M059J (cell line): ENCODE measurements around the gene RNF186. TPM values are rescaled to one million over a fixed set of nuclear protein-coding genes. Genes with fewer than 3 reads are reported as not detected.
A peak's percentile ranks its signal among the peaks of the same experiment; 100 is the strongest.
"Not testable (repeated sequence)": the region's sequence is repeated elsewhere in the genome, so short reads cannot be mapped to it uniquely, and the experiment has no call there.

Source experiments
- DNase-seq: peaks from one replicate; pipeline ENCODE4 v3.0.0-alpha.2; 2012; ENCODE audit warnings: low read depth
- total RNA-seq: library from RNA; depleted of rRNA; stranded (reverse); fragments of >200 nt; shearing (Covaris generic); gene quantifications from 2 replicates; pipeline ENCODE4 v1.2.3, GENCODE V29; 2014; rRNA removed

RNF186 gene, protein sequence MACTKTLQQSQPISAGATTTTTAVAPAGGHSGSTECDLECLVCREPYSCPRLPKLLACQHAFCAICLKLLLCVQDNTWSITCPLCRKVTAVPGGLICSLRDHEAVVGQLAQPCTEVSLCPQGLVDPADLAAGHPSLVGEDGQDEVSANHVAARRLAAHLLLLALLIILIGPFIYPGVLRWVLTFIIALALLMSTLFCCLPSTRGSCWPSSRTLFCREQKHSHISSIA
- total RNA-seq: not detected in 2 replicates

DNA sequence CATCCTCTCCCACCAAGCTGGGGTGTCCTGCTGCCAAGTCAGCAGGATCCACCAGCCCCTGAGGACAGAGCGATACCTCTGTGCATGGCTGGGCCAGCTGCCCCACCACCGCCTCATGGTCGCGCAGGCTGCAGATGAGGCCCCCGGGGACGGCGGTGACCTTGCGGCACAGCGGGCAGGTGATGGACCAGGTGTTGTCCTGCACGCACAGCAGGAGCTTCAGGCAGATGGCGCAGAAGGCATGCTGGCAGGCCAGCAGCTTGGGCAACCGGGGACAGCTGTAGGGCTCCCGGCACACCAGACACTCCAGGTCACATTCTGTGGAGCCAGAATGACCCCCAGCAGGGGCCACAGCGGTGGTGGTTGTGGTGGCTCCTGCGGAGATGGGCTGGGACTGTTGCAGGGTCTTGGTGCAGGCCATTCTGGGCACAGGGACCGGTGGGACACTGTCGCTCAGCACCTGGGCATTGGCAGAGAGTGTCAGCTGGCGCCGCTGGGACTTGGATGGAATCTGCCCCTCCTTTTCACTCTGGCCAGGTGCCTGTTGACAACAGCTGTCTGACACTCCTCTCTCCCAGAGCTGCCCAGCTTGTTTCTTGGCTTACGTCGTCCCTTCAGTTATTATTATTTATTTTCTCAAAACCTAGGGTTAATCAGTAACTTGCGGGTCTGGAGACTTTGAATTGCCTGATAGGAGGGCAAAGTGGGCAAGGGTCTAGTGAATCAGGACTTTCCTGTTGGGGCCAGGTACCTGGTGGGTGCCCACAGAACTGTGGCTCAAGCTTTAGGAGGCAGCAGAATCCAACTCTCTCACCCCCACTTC is at the start of gene RNF186:
Gene RNF186 (minus strand): TSS at position 603 of the 823 bp plus-strand sequence. CDS start 182 bp downstream, at position 421.
- DNase-seq: no peak

DNA sequence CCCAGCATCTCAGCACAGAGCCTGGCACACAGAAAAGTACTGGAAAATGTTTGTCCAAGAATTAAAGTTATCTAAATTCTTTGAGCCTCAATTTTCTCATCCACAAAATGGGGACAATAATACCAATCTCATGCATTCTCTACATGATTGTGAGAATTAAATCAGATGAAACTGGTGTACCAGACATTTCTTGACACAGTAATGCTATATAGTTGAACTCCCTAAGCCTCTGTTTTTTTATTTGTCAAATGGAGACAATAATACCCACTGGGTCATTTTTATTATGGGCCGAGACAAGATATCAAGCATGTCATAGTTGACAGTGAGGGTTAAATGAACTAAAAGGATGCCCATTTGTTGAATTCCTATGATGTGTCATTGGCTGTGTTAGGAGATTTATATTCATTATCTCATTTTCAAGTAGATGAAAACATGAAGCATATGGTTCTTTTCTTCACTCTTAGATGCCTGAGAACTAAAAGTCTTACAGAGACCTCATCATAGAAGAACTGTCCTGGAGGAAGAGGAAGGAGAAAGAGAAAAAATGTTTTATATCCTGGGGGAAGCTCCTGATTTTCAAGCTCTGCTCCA is 49.6 kb upstream of the RNF186 start:
- no peak for DNase-seq

DNA sequence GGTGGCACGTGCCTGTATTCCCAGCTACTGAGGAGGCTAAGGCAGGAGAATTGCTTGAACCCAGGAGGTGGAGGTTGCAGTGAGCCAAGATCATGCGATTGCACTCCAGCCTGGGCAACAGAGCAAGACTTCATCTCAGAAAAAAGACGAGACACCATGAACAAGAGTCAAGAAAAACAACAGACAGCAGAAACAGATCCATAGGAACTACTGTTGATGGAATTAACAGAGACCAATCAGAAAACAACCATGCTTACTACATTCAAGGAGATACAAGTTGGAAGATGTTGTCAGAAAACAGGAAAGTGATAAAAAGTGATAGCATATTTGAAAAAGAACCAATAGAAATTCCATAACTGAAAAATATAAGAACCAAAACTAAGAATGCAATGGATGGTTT is 47.9 kb upstream of the RNF186 start:
- DNase-seq: no peak

DNA sequence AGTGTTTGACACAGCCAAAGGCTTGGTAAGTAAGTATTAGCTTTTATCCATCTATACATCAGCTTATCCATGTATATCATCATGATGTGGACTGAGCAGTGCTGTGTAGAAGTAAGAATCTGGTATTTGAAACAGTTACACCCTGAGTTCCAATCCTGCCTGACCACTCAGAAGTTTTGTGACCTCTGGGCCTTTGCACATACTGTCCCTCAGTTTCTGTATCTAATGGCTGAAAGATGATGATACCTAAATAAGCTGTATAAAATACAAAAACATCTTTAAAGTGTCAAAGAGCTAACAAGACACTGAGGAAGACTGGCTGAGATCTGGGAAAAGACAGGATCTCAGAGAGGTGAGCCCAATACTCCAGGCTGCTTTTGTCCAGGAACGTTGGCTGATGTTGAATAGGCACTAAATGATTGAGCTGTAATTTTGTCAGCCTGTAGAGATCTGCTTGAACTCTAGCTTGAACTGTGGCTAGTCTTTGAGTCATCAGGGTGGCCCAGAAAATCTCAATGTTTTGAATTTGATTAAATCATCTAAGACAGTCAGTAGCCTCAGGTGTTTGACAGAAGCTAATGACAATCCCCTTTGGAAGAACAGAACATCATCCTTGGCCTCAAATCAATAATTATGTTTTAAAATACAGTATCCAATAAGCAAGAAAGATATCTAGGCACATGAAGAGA is 46.9 kb upstream of the RNF186 start:
- DNase-seq: peak; percentile 68

DNA sequence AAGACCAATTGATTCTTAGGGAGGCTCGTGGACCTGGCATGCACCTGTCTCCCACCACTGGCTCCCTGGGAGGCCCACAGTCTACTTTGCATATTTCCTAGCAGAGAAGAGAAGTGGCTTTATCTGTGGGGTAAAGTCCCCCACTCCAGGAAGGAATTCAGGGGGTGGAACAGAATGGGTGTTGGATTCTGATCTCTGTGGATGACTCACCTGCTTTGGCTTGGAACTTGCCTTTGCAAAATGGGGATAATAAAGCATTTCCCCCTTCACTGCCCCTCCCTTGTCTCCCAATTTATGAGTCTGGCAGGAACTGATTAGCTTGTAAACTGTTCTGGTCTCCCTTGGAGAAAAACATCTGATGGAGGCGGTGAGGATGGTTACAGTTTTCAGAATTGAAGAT is 46.0 kb upstream of the RNF186 start:
- peak; percentile 85 for DNase-seq

DNA sequence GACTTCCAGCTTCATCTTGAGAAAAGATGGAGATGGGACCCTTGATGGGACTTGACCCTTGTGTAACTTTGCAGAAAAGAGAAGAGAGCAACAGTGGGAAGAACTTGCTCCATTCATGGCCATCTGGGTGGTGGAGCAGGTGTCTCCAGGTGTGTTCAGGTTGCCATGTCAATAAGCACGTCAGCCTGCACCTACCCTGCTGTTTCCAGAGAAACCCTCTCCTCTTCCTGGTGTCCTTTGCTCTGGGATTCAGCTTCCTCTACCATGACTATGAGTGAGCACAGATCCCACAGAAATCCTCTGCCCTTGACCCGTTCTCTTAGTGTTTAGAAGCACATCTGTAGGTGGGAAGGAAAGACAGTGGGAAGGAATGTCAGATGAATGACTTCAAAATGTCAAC is 45.3 kb upstream of the RNF186 start:
- DNase-seq: no peak

DNA sequence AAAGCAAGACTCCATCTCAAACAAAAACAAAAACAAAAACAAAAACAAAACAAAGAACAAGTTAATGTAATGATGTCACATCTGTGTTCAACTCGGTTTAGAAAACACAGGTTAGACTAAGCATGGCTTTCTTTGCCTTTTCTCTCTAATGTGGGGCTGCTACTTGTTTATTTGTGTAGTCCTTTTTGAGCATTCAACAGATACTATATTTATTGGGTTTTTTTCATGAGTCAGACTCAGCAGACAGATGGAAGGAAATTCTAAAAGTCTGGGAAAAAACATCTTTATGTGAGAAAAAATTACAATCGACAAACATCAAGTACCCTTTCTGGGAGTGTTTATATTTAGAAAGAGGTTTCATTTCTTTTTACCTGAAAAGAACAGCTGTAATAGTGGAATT is 44.8 kb upstream of the RNF186 start:
- peak; percentile 26 for DNase-seq

DNA sequence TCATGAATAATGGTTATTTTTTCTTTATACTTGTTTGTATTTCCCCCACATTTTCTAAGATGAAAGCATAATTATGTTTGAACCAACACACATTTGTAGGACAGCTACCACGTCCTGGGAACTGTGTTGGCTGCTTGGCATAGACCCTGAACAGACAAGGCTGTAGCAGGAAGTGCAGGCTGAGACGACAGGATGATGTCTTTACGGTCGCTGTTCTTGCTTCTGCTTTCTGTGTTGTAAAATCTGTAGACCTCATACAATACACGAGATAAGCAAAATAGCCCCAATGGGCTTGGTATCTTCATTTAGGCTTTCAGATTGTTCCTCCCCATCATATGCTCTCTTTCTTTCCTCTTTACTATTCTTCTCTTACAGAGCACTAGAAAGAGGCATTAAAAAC is 43.8 kb upstream of the RNF186 start:
- no peak for DNase-seq

DNA sequence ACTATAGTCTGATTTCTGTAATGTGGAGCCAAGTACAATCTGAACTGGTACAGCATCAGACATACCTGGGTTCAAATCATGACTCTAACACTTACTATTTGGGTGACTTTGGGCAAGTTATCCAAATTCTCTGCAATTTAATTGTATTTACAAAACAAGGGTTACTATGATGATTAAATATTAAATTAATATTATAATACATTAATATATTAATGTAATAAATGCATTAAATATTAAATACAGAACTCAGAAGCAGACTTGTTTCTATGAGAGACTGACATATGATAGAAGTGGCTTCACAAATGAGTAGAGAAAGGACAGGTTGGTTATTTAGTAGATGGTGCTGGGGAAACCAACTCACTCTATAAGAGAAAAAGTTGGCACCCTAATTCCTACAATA is 39.8 kb upstream of the RNF186 start:
- DNase-seq: no peak

DNA sequence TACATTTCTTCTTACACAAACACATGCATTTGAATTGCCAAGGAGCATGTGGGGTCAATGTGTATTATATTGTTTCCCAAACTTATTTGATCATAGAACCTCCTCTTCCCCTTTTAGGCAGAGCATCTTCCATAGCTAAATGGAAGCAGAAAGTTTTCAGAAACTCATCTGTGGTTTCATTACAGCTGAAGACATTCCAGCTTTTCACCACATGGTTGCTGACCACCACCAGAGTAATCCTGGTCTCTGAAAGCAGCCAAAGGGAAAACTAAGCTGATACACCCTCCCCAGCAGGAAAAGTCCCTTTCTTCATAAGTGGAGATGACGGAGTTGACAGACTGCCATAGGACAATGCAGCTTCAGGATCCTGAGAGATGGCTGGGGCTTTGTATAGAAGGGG is 37.0 kb upstream of the RNF186 start:
- peak; percentile 22 for DNase-seq

DNA sequence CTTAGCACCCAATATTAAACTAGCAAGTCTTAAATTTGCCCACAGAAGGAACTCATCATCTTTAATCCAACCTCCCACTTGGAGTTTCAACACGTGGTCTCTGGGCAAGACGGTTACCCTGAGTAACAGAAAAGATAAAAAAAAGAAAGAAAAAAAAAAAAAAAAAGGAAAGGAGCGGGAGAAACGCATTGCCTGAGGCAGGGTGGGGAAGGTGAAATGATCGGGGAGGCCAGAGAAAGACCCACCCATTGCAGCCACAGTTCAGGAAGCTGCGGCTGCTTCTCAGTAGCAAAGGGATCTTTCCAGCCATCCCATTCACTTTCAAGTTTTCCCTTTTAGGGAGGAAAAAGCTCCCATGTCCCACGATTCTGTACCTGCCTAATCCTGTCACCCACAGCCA is 35.1 kb upstream of the RNF186 start:
- no peak for DNase-seq

DNA sequence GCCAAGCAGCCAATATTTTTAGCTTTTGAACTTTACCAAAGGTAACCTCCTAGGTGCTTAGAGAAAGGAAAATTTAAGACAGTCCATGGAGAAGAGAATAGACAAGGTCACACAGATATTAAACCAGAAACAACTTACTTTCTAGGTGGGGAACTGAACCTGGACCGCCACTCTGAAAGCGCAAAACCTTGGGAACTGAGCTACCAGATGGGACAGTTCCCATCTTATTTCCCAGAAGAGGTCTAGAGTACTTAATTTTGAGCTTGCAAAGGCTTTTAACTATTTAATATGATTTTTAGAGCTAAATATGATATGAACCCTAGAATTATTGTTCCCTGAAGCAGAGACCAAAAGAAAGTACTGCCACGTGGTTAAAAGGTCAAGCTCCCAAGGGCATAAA is 34.2 kb upstream of the RNF186 start:
- DNase-seq: not testable (repeated sequence)

DNA sequence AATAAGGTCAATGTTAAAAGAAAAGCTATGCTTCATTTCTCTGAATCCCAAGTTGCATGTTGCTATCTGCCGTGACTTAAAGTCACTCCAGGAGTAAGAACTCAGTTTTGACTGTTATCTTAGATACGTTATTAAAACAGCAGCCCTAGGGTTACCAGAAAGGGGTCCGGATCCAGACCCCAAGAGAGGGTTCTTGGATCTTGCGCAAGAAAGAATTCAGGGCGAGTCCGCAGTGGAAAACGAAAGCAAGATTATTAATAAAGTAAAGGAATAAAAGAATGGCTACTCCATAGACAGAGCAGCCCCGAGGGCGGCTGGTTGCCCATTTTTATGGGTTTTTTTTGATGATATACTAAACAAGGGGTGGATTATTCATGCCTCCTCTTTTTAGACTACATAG is 32.3 kb upstream of the RNF186 start:
- DNase-seq: not testable (repeated sequence)

DNA sequence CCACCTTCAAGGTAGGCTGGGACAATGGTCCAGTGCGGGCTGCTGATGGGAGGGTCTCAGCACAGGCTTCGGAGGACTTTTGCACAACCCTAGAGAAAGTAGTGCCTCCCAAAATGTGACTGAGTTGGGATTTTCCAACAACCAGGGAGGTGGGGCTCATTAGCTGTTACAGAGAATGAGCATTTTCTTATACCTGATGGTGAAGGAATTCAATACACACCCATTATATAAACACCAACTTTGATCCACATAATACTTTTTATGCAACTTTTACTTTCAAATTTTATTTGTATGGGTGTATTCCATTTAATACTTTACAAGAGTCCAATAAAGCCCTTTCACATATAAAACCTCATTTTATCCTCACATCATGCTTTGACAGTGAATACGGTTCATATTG is 31.3 kb upstream of the RNF186 start:
- DNase-seq: no peak

DNA sequence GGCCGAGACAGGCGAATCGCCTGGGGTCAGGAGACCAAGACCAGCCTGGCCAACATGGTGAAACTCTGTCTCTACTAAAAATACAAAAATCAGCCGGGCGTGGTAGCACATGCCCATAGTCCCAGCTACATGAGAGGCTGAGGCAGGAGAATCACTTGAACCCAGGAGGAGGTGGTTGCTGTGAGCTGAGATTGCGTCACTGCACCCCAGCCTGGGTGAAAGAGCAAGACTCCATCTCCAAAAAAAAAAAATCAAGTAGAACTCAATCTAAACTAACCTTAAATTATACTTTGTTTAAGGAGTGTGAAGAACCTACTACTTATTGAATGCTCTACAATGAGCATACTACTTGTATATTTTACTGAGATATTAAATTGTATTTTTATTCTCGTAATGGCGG is 30.5 kb upstream of the RNF186 start:
- DNase-seq: no peak

DNA sequence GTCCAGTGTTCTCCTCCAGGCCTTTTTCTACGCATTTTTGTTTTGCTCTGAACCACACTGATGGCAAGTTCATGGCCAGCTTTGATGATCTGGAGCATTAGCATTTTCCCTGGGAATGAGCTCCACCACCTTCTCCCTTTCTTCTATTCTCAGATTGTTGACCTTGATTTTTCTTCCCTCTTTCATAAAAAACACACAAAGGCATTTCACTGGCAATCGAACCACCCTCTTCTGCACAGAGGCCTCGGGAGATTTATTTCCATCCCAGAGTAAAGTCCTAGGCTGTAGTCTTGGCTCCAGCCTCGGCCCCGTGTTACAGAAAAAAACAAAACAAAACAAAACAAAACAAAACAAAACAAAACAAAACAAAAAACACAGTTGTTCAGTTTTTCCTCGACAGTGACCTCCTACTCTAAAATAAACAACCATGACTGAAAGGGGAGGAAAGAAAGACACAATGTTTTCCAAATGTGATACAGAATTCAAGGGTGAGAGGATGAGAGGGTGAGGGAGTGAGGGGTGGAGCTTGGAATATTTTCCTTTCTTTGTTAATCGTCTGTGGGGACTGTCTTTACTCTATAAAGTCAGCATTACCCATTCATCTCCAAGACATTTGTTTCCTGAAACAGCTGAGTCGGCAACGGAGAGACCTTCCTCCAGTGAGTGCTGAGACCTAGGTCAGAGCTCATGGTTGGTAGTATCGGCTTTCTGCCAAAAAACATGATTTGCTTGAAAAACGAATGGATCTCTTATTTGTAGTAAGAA is 29.8 kb upstream of the RNF186 start:
- peak; percentile 60 for DNase-seq

DNA sequence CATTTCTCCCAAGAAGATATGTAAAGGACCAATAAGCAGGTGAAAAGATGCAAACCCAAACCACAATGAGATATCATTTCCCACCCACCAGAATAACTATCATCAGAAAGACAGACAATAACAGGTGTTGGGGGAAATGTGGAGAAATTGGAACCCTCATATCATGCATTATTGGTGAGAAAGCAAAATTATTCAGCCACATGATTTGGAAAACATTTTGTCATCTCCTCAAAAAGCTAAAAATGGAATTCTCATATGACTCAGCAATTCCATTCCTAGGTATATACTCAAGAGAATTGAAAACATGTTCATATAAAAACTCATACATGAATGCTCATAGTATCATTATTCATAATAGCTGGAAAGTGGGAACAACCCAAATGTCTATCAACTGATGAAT is 25.1 kb upstream of the RNF186 start:
- DNase-seq: no peak

DNA sequence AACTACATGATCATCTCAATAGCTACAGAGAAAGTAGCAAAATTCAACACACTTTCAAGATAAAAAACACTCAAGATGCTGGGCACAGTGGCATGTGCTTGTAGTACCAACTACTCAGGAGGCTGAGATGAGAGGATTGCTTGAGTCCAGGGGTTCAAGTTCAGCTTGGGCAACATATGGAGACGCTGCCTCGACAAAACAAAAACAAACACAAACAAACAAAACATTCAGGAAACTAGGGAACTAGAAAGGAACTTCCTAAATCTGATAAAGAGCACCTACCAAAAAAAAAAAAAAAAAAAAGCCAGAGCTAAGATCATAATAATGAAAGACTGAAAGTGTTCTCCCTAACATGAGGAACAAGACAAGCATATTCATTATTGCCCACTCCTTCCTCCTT is 22.8 kb upstream of the RNF186 start:
- DNase-seq: no peak

DNA sequence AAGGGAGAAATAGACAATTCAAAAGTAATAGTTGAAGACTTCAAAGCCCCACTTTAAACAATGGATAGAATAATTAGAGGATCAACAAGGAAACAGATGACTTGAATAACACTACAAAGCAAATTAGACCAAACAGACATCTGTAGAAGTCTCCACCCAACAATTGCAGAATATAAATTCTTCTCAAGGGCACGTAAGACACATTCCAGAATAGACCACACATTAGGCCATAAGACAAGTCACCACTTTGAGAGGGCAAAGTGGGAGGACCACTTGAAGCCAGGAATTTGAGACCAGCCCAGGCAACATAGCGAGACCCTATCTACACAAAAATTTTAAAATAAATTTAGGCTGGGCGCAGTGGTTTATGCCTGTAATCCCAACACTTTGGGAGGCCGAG is 20.5 kb upstream of the RNF186 start:
- DNase-seq: no peak

DNA sequence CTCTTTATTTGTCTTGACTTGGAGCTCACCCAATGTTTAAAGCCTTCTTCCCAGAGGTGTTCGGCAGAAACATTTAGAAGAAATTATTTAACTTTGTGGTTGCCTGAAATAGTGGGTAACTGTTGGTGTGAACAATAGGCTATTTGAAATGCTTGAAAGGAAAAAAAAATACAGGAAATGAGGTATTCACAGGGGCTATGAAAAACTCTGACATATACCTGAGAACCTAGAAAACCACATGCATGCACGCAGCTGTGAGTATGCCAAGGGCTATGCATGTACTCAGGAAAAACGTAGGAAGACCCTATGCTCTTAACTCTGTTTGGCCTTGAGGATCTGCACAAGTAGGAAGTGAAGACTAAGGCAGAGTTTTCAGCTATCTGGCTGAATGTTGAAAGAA is 16.4 kb upstream of the RNF186 start:
- no peak for DNase-seq

DNA sequence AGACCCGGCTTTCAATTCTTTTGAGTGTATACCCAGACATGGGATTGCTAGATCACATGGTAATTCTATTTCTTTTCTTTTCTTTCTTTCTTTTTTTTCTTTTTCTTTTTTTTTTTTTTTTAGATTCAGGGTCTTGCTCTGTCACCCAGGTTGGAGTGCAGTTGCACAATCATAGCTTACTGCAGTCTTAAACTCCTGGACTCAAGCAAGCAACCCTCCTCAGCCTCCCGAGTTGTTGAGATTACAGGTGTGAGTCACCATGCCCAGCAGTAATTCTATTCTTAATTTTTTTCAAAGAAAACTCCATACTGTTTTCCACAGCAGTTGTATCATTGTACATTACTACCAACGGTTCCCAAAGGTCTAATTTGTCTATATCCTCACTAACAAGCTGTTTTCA is 13.5 kb upstream of the RNF186 start:
- peak; percentile 82 for DNase-seq

DNA sequence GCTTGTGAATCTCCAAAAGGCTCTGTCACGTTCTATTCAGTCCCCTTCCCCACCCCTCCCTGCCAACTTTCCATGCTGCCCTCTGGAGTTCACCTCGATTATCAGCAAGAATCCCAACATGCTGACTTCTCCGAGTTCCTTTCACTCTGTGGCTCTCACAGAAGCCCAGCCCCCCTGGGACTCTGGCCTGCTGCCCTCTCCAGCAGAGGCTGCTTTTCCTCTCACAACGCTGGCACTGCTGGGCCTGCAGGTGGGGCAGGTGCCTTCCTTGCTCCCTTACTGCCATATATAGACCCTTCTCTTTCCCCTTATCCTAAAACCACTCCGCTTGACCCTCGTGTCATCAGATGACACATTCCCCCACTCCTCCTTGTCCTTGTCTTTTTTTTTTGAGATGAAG is 10.2 kb upstream of the RNF186 start:
- DNase-seq: no peak
